HAP-1 (cell line): ENCODE data around the gene KCNAB2.

Experiments used
- DNase-seq, 2 experiments: peaks; one replicate each; pipeline ENCODE4 v3.0.0-alpha.2; 2016 to 2020; ENCODE audit warnings: low spot score in 2 of 2
- H3K27me3 ChIP-seq: fragments of 250-450 bp; sonication (Bioruptor Pico); 2 replicates; pipeline ENCODE4 v1.5.1; 2020; ENCODE audit warnings: low read depth, mild to moderate bottlenecking, moderate library complexity
- H3K36me3 ChIP-seq: fragments of 250-450 bp; sonication (Bioruptor Pico); replicated peaks from 2 replicates; pipeline ENCODE4 v1.5.1; 2020; ENCODE audit warnings: mild to moderate bottlenecking
- H3K4me1 ChIP-seq: fragments of 250-450 bp; sonication (Bioruptor Pico); 2 replicates; pipeline ENCODE4 v1.5.1; 2020; ENCODE audit warnings: mild to moderate bottlenecking
- H3K4me3 ChIP-seq: fragments of 250-450 bp; sonication (Bioruptor Pico); 2 replicates; pipeline ENCODE4 v1.5.1; 2020; ENCODE audit warnings: mild to moderate bottlenecking, moderate library complexity
- H3K9me3 ChIP-seq: fragments of 250-450 bp; sonication (Bioruptor Pico); 2 replicates; pipeline ENCODE4 v1.5.1; 2020; ENCODE audit warnings: mild to moderate bottlenecking, moderate library complexity
- in situ Hi-C: fragments of 300-500 bp; cut with MboI; formaldehyde crosslinking; loops from 3 replicates; pipeline ENCODE4 v1.14.3; 2020; ENCODE audit warnings: low sequenced_read_pairs, inconsistent platforms, mixed read lengths

Gene KCNAB2

DNA sequence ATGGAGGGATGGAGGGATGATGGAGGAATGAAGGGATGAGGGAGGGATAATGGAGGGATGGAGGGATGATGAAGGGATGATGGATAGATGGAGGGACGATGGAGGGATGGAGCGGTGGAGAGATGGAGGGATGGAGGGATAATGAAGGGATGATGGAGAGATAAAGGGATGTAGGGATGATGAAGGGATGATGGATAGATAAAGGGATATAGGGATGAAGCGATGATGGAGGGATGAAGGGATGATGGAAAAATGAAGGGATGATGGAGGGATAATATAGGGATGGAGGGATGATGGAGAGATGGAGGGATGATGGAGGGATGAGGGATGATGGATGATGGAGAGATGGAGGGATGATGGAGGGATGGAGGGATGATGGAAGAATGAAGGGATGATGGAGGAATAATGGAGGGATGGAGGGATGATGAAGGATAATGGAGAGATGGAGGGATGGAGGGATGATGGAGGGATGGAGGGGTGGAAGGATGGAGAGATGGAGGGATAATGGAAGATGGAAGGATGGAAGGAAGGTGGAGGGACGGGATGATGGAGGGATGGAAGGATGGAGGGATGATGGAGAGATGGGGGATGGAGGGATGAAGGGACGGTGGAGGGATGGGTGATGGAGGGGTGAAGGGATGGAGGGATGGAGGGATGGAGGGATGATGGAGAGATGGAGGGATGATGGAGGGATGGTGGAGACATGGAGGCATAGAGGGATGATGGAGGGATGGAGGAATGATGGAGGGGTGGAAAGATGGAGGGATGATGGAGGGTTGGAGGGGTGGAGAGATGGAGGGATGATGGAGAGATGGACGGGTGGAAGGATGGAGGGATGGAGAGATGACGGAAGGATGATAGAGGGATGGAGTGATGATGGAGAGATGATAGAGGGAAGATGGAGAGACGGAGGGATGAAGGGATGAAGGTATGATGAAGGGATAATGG is 62.0 kb downstream of the KCNAB2 start:
- Histone ChIP-seq H3K4me1 (no peaks in the 10 kb centered on the region), H3K27me3 (peaks cover 5% of the 10 kb centered on the region; the same call in 1 of the 2 replicates), H3K9me3 (no peaks in the 10 kb centered on the region), H3K4me3 (no peak overlapping the region), H3K36me3 (no peaks in the 10 kb centered on the region)
- no peak for DNase-seq
- in situ Hi-C loops: no loop called here

DNA sequence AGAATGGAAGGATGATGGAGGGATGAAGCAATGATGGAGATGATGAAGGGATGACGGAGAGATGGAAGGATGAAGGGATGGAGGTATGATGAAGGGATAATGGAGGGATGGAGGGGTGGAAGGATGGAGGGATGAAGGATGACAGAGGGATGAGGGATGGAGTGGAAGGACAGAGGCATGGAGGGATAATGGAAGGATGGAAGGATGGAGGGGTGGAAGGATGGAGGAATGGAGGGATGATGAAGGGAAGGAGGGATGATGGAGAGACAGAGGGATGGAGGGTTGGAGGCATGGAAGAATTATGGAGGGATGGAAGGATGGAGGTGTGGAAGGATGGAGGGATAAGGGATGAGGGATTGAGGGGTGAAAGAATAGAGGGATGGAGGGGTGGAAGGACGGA is 62.8 kb downstream of the KCNAB2 start:
- DNase-seq: no peak
- Histone ChIP-seq H3K4me3 (no peak overlapping the region), H3K4me1 (no peaks in the 10 kb centered on the region), H3K27me3 (peaks cover 5% of the 10 kb centered on the region; the same call in 1 of the 2 replicates), H3K9me3 (no peaks in the 10 kb centered on the region), H3K36me3 (no peaks in the 10 kb centered on the region)
- in situ Hi-C loops: no loop called here

DNA sequence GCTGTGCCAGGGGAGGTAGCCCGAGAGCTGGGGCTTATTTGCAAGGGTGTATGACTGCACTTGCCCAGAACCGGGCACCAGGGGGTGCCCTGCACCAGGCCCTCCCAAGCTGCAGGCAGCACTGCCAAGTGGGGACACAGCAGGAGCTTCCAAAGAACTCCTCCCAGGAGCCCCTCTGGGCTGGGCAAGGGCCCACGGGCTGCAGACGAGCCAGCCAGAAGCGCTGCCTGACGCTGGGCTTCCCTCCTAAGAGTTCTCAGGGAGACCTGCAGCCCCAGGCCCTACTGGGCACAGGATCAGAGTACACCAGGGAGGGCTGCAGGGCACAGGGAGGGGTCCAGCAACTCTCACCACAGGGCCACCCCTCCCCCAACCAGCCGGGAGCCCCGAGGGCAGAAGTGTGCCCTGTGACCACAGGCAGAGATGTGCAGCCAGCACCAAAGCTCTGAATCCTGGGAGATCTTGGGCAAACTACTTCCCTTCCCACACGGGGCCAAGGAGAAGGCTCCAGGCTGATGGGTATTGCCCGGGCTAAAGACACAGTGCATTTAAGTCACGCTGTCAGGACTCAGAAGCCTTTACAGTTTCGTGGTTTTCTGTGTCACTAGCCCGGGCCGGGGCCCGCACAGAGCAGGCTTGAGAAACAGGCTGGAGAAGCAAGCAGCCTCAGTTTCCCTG is 63.4 kb downstream of the KCNAB2 start:
- Histone ChIP-seq H3K4me3 (no peak overlapping the region), H3K36me3 (no peaks in the 10 kb centered on the region), H3K4me1 (no peaks in the 10 kb centered on the region), H3K9me3 (no peaks in the 10 kb centered on the region), H3K27me3 (peaks cover 5% of the 10 kb centered on the region; the same call in 1 of the 2 replicates)
- DNase-seq: peak in 1 of 2 experiments; percentile 32
- in situ Hi-C loops: no loop called here

DNA sequence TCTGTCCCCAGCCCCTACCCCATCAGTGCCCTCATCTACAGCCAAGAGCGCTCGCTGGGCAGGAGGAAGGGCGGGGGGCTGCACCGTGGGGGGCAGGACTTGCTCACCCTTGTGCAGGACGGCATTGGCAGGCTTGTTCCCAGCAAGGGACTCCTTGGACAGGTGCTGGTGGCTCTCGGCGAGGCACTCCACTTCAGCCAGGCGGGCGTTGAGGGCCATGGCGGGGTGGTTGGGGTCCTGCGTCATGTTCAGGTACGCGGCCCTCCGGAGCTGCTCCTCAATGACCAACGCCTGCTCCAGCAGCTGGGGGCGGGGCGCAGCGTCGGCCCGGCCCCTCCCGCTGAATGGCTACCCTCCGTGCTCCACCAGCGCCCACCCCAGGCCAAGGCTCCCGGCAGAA is 64.0 kb downstream of the KCNAB2 start:
- Histone ChIP-seq H3K9me3 (no peaks in the 10 kb centered on the region), H3K27me3 (peaks cover 5% of the 10 kb centered on the region; the same call in 1 of the 2 replicates), H3K36me3 (no peaks in the 10 kb centered on the region), H3K4me1 (no peaks in the 10 kb centered on the region), H3K4me3 (no peak overlapping the region)
- DNase-seq: no peak
- in situ Hi-C loops: no loop called here

DNA sequence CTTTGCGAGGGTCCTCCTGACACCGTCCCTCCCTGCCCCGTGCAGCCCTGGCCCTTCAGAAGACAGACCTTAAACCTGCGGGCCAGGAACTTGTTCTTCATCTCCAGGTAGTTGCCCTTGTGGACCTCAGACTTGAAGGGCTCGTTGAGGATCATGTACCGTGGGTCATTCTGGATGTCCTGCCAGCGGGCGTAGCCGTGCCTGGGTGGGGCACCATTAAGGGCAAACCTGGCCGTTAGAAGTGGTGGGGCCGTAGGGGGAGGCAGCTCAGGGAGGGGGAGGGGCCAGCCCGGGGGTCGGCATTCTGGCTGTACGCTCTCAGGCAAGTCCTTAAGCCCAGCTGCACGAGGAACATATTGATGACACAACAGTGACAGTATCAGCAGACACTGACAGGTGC is 64.6 kb downstream of the KCNAB2 start:
- in situ Hi-C loops: no loop called here
- H3K9me3 ChIP-seq: no peaks in the 10 kb centered on the region
- no peak for DNase-seq
- no peak overlapping the region for H3K4me3 ChIP-seq
- no peaks in the 10 kb centered on the region for H3K36me3 ChIP-seq
- H3K4me1 ChIP-seq: no peaks in the 10 kb centered on the region
- H3K27me3 ChIP-seq: 0 out of 2 replicates have a peak, but pooled peaks cover 2% of the 10 kb centered on the region

GRCh38 chr1:6111571-6111970 is 65.9 kb downstream of the KCNAB2 start:
- H3K36me3 ChIP-seq: no peaks in the 10 kb centered on the region
- no peak for DNase-seq
- no peak overlapping the region for H3K4me3 ChIP-seq
- H3K4me1 ChIP-seq: no peaks in the 10 kb centered on the region
- in situ Hi-C loops: no loop called here
- H3K9me3 ChIP-seq: no peaks in the 10 kb centered on the region
- H3K27me3 ChIP-seq: 0 out of 2 replicates have a peak, but pooled peaks cover 2% of the 10 kb centered on the region

- H3K27me3 ChIP-seq: 0 out of 2 replicates have a peak, but pooled peaks cover 2% of the 10 kb centered on the region
- no peak overlapping the region for H3K4me3 ChIP-seq
- H3K36me3 ChIP-seq: no peaks in the 10 kb centered on the region
- no peaks in the 10 kb centered on the region for H3K9me3 ChIP-seq
- H3K4me1 ChIP-seq: no peaks in the 10 kb centered on the region
- in situ Hi-C loops: no loop called here
- no peak for DNase-seq
These were observed 66.5 kb downstream of the KCNAB2 start for GRCh38 chr1:6111991-6112689.

- DNase-seq: no peak
- no peaks in the 10 kb centered on the region for H3K9me3 ChIP-seq
- no peaks in the 10 kb centered on the region for H3K36me3 ChIP-seq
- 0 out of 2 replicates have a peak, but pooled peaks cover 2% of the 10 kb centered on the region for H3K27me3 ChIP-seq
- in situ Hi-C loops: no loop called here
- H3K4me1 ChIP-seq: no peaks in the 10 kb centered on the region
- H3K4me3 ChIP-seq: no peak overlapping the region
These were observed 67.0 kb downstream of the KCNAB2 start for GRCh38 chr1:6112690-6113005.

DNA sequence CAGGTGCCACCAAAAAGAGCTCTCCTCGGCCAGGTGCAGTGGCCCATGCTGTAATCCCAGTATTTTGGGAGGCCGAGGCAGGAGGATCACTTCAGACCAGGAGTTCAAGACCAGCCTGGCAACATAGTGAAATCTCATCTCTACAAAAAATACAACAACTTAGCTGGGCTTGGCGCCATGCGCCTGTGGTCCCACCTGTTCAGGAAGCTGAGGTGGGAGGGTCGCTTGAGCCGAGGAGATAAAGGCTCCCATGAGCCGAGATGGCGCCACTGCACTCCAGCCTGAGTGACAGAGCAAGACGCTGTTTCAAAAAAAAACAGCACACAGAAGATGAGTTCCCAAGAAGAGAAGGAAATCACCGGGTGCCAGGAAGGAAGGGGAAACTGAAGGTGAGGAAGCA is 67.4 kb downstream of the KCNAB2 start:
- no peaks in the 10 kb centered on the region for H3K36me3 ChIP-seq
- no peaks in the 10 kb centered on the region for H3K4me1 ChIP-seq
- DNase-seq: no peak
- in situ Hi-C loops: no loop called here
- 0 out of 2 replicates have a peak, but pooled peaks cover 2% of the 10 kb centered on the region for H3K27me3 ChIP-seq
- no peaks in the 10 kb centered on the region for H3K9me3 ChIP-seq
- H3K4me3 ChIP-seq: no peak overlapping the region

DNA sequence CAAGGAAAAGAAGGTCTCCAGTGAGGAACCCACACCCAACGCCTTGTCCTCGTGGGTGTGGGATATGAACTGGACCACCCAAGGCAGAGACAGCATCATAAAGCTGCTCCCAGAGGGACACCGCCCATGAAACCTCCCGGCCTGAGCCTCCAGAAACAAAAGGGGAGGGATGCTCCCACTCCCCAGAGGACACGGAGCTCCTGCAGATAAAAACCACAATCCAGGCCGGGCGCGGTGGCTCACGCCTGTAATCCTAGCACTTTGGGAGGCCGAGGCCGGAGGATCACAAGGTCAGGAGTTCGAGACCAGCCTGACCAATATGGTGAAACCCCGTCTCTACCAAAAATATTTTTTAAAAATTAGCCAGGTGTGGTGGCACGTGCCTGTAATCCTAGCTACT is 68.1 kb downstream of the KCNAB2 start:
- no peaks in the 10 kb centered on the region for H3K9me3 ChIP-seq
- H3K27me3 ChIP-seq: 0 out of 2 replicates have a peak, but pooled peaks cover 2% of the 10 kb centered on the region
- no peaks in the 10 kb centered on the region for H3K4me1 ChIP-seq
- in situ Hi-C loops: no loop called here
- H3K4me3 ChIP-seq: no peak overlapping the region
- no peak for DNase-seq
- H3K36me3 ChIP-seq: no peaks in the 10 kb centered on the region

DNA sequence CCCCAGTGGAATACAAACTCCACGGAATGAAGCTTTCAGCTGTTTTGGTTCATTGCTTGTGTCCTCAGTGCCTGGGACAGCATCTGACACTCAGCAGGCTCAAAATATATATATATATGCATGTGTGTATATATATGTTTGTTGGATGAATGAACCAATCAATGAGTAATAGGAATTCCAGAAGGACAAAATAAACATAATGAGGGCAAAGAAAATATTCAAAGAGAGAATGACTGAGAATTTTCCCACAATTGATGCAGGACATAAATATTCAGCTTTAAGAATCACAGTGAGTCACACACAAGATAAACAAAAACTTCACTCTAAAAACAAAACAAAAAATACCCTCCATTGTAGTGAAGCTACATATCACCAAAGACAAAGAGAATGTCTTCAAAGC is 70.4 kb downstream of the KCNAB2 start:
- H3K9me3 ChIP-seq: no peaks in the 10 kb centered on the region
- no peaks in the 10 kb centered on the region for H3K4me1 ChIP-seq
- in situ Hi-C loops: no loop called here
- no peaks in the 10 kb centered on the region for H3K27me3 ChIP-seq
- no peak for DNase-seq
- no peak overlapping the region for H3K4me3 ChIP-seq
- no peaks in the 10 kb centered on the region for H3K36me3 ChIP-seq

DNA sequence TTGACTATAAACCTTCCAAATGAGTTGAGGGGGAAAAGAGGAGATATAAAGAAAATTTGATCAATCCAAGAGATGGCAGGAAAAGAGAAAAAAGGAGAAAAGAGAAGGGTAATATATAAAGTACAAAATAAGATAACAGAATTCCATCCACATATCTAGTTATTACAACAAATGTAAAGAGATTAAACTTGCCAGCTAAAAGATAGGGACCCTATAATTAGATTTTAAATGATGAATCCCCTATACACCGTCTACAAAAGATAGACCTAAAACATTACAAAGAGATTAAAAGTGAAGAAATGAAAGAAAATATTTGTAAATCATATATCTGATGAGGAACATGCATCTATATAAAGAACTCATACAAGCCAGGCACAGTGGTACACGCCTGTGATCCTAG is 71.4 kb downstream of the KCNAB2 start:
- no peaks in the 10 kb centered on the region for H3K27me3 ChIP-seq
- in situ Hi-C loops: no loop called here
- no peaks in the 10 kb centered on the region for H3K4me1 ChIP-seq
- no peaks in the 10 kb centered on the region for H3K9me3 ChIP-seq
- H3K36me3 ChIP-seq: no peaks in the 10 kb centered on the region
- DNase-seq: no peak
- H3K4me3 ChIP-seq: no peak overlapping the region

GRCh38 chr1:6117624-6118023 is 71.9 kb downstream of the KCNAB2 start:
- H3K4me1 ChIP-seq: no peaks in the 10 kb centered on the region
- no peak for DNase-seq
- no peaks in the 10 kb centered on the region for H3K36me3 ChIP-seq
- no peaks in the 10 kb centered on the region for H3K27me3 ChIP-seq
- H3K4me3 ChIP-seq: no peak overlapping the region
- no peaks in the 10 kb centered on the region for H3K9me3 ChIP-seq
- in situ Hi-C loops: no loop called here

GRCh38 chr1:6118415-6118814 is 72.7 kb downstream of the KCNAB2 start:
- Histone ChIP-seq H3K36me3 (no peaks in the 10 kb centered on the region), H3K27me3 (no peaks in the 10 kb centered on the region), H3K4me1 (no peaks in the 10 kb centered on the region), H3K4me3 (no peak overlapping the region), H3K9me3 (no peaks in the 10 kb centered on the region)
- DNase-seq: no peak
- in situ Hi-C loops: no loop called here
